Neural cell (in vitro differentiated cells): ENCODE results near the gene ALK. TPM values are rescaled to one million over a fixed set of nuclear protein-coding genes. Genes with fewer than 3 reads are reported as not detected.

Experiments
- H2AFZ ChIP-seq: fragments of 200-600, 300-800 bp; sonication (generic), shearing (Covaris generic); 2 replicates; pipeline ENCODE4 v1.6.0; 2014; ENCODE audit warnings: low read depth, mild to moderate bottlenecking, antibody characterized with exemption, low read length, moderate library complexity
- H3F3A ChIP-seq: fragments of 200-600 bp; shearing (Covaris generic); 2 replicates; pipeline ENCODE4 v1.6.1; 2016; ENCODE audit warnings: mild to moderate bottlenecking, moderate library complexity, mixed read lengths, antibody characterized with exemption, low read length; ENCODE audit not compliant: insufficient read depth, poor library complexity, severe bottlenecking
- H3K27ac ChIP-seq: fragments of 200-600, 300-800 bp; sonication (generic), shearing (Covaris generic); 2 replicates; pipeline ENCODE4 v1.5.1; 2014; ENCODE audit warnings: mild to moderate bottlenecking, low read length, moderate library complexity
- H3K27me3 ChIP-seq: fragments of 300-800, 200-600 bp; sonication (generic), shearing (Covaris generic); 2 replicates; pipeline ENCODE4 v1.6.0; 2014; ENCODE audit warnings: mild to moderate bottlenecking, low read depth, low read length, moderate library complexity; ENCODE audit not compliant: insufficient read depth
- H3K36me3 ChIP-seq: fragments of 300-800, 200-600 bp; sonication (generic), shearing (Covaris generic); 2 replicates; pipeline ENCODE4 v1.5.1; 2014; ENCODE audit warnings: mild to moderate bottlenecking, antibody characterized with exemption, low read length, moderate library complexity; ENCODE audit not compliant: insufficient read depth
- H3K4me2 ChIP-seq: fragments of 300-800, 200-600 bp; sonication (generic), shearing (Covaris generic); 2 replicates; pipeline ENCODE4 v1.6.0; 2014; ENCODE audit warnings: mild to moderate bottlenecking, low read length
- H3K4me3 ChIP-seq: fragments of 300-800, 200-600 bp; sonication (generic), shearing (Covaris generic); 2 replicates; pipeline ENCODE4 v1.5.1; 2014; ENCODE audit warnings: mild to moderate bottlenecking, low read length, moderate library complexity
- H3K79me2 ChIP-seq: fragments of 200-600 bp; shearing (Covaris generic); replicated peaks from 2 replicates; pipeline ENCODE4 v1.6.0; 2014; ENCODE audit warnings: mild to moderate bottlenecking, low read length, moderate library complexity; ENCODE audit not compliant: insufficient read depth
- H3K9ac ChIP-seq: fragments of 300-800, 200-600 bp; sonication (generic), shearing (Covaris generic); 2 replicates; pipeline ENCODE4 v1.6.1; 2016; ENCODE audit warnings: mild to moderate bottlenecking, low read length, mixed read lengths
- H3K9me2 ChIP-seq: fragments of 200-600 bp; shearing (Covaris generic); 2 replicates; pipeline ENCODE4 v1.6.1; 2016; ENCODE audit warnings: mild to moderate bottlenecking, low read length, mixed read lengths; ENCODE audit not compliant: insufficient read depth
- H3K9me3 ChIP-seq: fragments of 200-600, 300-800 bp; sonication (generic), shearing (Covaris generic); 2 replicates; pipeline ENCODE4 v1.6.1; 2016; ENCODE audit warnings: mild to moderate bottlenecking, mixed run types, low read length, moderate library complexity, mixed read lengths
- H4K20me1 ChIP-seq: fragments of 200-600 bp; shearing (Covaris generic); 2 replicates; pipeline ENCODE4 v1.6.1; 2016; ENCODE audit warnings: mild to moderate bottlenecking, mixed run types; ENCODE audit not compliant: insufficient read depth
- CTCF ChIP-seq: fragments of 450-650 bp; IDR thresholded peaks from 2 replicates; pipeline ENCODE4 v1.5.1; 2014; ENCODE audit warnings: antibody characterized with exemption, mild to moderate bottlenecking, moderate library complexity; ENCODE audit not compliant: poor library complexity, severe bottlenecking
- EP300 ChIP-seq: fragments of 450-650 bp; conservative IDR thresholded peaks from 2 replicates; pipeline ENCODE4 v1.6.1; 2014; ENCODE audit warnings: antibody characterized with exemption, mild to moderate bottlenecking, moderate library complexity; ENCODE audit not compliant: poor library complexity, severe bottlenecking
- EZH2 ChIP-seq: fragments of 200-600, 300-800 bp; shearing (Covaris generic), sonication (generic); IDR thresholded peaks from 2 replicates; pipeline ENCODE4 v1.6.1; 2014; ENCODE audit warnings: antibody characterized with exemption, low read length, borderline replicate concordance, mild to moderate bottlenecking; ENCODE audit not compliant: insufficient read depth, poor library complexity, severe bottlenecking
- MXI1 ChIP-seq: fragments of 450-650 bp; conservative IDR thresholded peaks from 2 replicates; pipeline ENCODE4 v1.6.1; 2014; ENCODE audit warnings: antibody characterized with exemption, mild to moderate bottlenecking; ENCODE audit not compliant: poor library complexity, severe bottlenecking
- POLR2AphosphoS5 ChIP-seq: IDR thresholded peaks from 2 replicates; pipeline ENCODE4 v1.6.1; 2012
- RAD21 ChIP-seq: fragments of 450-650 bp; conservative IDR thresholded peaks from 2 replicates; pipeline ENCODE4 v1.6.1; 2014; ENCODE audit warnings: antibody characterized with exemption, mild to moderate bottlenecking, moderate library complexity
- REST ChIP-seq: IDR thresholded peaks from 2 replicates; pipeline ENCODE4 v1.6.1; 2012; ENCODE audit warnings: borderline replicate concordance
- SMC3 ChIP-seq: fragments of 450-650 bp; conservative IDR thresholded peaks from 2 replicates; pipeline ENCODE4 v1.6.1; 2014; ENCODE audit warnings: antibody characterized with exemption, mild to moderate bottlenecking, moderate library complexity; ENCODE audit not compliant: poor library complexity
- TAF1 ChIP-seq: IDR thresholded peaks from 2 replicates; pipeline ENCODE4 v1.6.1; 2012; ENCODE audit warnings: low read depth
- polyA plus RNA-seq: library from polyadenylated mRNA; depleted of rRNA; stranded (reverse); fragments of >200 nt; gene quantifications from 2 replicates; pipeline ENCODE4 v1.2.3, GENCODE V29; 2014

ALK gene
- polyA plus RNA-seq, 1 donor from 2014 or later = 7.1 TPM

- Histone ChIP-seq H3K9me2 (no peaks in the 10 kb centered on the region), H3K9me3 (no peaks in the 10 kb centered on the region), H3F3A (no peaks in the 10 kb centered on the region)
Measured at GRCh38 chr2:29731948-29732347, 189.4 kb downstream of the ALK start.

DNA sequence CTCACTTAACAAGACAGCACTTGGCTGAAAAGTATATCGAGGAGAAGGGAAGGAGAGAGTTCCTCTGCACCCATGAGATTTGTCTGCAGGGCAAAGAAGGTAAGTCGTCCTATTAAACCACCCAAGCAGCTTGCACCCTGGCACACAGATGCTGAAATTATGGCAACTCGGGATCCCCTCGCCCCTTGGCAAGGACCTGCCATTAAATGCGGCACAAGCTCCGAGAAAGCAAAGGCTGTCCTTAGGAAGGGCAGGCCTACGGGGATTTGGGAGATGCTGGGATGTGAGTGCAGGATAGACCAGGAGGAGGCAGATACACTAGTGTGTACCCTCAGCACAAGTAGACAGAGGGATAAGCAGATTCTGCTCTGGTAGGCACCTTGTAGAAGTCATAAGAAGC is 191.5 kb downstream of the ALK start:
- H3K36me3 ChIP-seq = no peaks in the 10 kb centered on the region
- H3K27me3 ChIP-seq = no peaks in the 10 kb centered on the region
- H3K27ac ChIP-seq = no peak overlapping the region
- no peak overlapping the region for H3K9ac ChIP-seq
- no peaks in the 10 kb centered on the region for H3K9me3 ChIP-seq
- no peak overlapping the region for H2AFZ ChIP-seq
- H3K4me3 ChIP-seq = no peak overlapping the region
- no peaks in the 10 kb centered on the region for H4K20me1 ChIP-seq
- no peak overlapping the region for H3K4me2 ChIP-seq
- H3K79me2 ChIP-seq = no peaks in the 10 kb centered on the region
- no peaks in the 10 kb centered on the region for H3K9me2 ChIP-seq
- H3F3A ChIP-seq = no peaks in the 10 kb centered on the region
- TF ChIP-seq CTCF = no peak
- TF ChIP-seq MXI1 = no peak
- TF ChIP-seq RAD21 = no peak
- TF ChIP-seq SMC3 = no peak
- TF ChIP-seq EZH2 = no peak
- TF ChIP-seq POLR2AphosphoS5 = no peak
- TF ChIP-seq EP300 = no peak
- no peak for TF ChIP-seq TAF1

More at GRCh38 chr2:29731948-29732347, 189.4 kb downstream of the ALK start:
- Histone ChIP-seq H3K9ac (no peak overlapping the region), H3K27ac (no peak overlapping the region), H3K79me2 (no peaks in the 10 kb centered on the region), H4K20me1 (no peaks in the 10 kb centered on the region), H3K36me3 (no peaks in the 10 kb centered on the region), H2AFZ (no peak overlapping the region), H3K27me3 (no peaks in the 10 kb centered on the region), H3K4me3 (no peak overlapping the region), H3K4me2 (no peak overlapping the region)
- TF ChIP-seq RAD21 (no peak), EZH2 (no peak), REST (no peak), EP300 (no peak), MXI1 (no peak), TAF1 (no peak), CTCF (no peak), SMC3 (no peak), POLR2AphosphoS5 (no peak)
